Stimulated activated CD8-positive, alpha-beta memory T cell treated with anti-CD3 and anti-CD28 coated beads, Interleukin-4, amount 100 ng/mL, for 1 hour (primary cell): ENCODE measurements around the gene ZBTB20.

ENCODE experiments used
- DNase-seq, 2 donors: peaks; one replicate each; pipeline ENCODE4 v3.0.0-alpha.2; 2020; ENCODE audit warnings: low read depth in 2 of 2, low spot score in 1 of 2

ZBTB20 gene

GRCh38 chr3:114496466-114496865, 650.6 kb downstream of the ZBTB20 start:
- DNase-seq, result no peak

- no peak for DNase-seq
Observed at GRCh38 chr3:114496021-114496434, 651.1 kb downstream of the ZBTB20 start.

DNA sequence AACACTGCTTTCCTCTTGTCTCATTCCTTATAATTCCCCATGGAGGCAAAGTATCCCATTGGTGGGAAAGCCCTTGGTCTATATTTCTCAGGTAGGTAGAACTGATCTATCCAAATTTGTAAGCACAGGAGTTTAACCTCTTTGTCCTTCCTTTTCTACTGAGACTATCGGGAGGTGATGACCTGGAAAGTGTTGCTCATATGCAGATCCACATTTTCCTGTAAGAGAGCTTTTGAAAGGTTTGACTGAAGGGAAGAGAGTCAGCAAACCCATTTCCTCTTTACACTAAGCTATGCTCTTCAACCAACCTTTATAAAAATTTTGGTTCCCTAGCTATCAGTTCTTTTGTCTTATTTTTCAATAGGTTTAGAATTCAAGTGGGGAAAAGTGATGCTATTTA, 652.6 kb downstream of the ZBTB20 start:
- no peak for DNase-seq

DNA sequence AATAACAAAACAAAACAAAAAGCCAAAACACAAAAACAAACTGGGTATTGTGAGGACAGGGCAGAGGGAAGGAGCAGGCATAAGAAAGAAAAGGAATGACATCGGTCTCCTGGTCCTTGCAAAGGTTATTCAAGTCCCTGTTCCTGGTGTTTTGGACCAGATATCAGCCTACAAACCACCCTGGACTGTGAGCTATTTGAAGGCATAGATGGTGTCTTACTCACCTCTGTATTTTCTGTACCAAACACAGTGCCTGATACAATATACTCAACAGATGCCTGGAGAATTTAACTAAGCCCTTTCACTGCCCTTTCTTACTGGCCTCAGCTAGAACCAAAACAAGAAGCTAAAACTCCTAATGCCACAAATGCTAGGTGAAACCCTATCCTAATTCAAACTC, 656.3 kb downstream of the ZBTB20 start:
- DNase-seq, result no peak

DNA sequence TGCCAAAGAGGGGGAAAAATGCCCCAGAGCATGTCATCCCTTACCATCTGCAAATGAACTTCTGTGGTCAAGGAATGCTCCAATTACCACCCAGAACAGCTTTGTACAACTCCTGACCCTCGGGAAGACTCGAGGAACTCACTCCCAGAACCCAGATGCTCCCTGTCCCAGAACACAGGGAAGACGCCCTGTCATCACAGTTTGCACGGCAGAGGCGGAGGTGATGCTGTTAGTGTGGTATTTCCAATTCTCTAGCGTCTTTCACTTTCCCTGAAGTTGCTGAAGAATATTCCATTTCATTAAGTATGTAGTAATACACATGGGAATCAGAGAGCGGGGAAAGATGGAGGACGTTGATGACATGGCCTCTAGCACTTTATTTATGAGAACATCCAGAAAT, 659.6 kb downstream of the ZBTB20 start:
- DNase-seq, result no peak

DNA sequence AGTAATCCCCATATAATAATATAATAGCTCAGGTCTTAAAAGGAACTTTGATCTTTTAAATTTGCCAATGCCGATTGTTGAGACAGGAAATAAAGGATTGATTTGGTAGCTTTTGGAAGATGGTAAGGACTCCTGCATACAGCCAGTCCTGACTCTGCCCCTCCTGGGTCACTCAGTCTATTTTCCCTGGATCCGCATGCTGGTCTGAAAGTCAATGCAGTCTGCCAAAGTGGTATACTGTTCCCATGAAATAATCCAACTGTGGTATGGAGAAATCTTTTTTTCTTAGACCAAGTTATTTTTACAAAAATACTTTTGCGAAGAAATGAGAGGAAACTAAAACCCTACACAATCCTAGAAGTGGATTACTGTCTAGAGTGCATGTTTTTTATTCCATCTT, 662.2 kb downstream of the ZBTB20 start:
- DNase-seq, result no peak

DNA sequence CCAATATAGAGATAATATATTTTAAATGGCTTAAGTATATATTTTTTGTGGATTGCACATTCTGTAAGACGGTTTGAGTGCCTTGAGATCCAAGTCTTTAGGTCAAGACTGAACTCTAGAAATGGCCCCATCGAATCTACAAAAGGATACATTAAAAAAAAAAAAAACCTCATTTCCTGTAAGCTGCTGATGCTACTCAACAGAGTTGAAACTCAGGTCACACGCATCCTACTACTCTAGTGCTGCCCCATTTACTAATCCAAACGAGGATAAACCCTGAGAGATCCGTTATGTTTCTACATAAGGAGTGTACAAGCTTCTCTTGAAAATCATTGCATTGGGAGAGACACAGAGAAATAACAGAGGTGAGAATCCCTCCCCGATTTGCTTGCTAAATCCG, 666.0 kb downstream of the ZBTB20 start:
- no peak for DNase-seq

DNA sequence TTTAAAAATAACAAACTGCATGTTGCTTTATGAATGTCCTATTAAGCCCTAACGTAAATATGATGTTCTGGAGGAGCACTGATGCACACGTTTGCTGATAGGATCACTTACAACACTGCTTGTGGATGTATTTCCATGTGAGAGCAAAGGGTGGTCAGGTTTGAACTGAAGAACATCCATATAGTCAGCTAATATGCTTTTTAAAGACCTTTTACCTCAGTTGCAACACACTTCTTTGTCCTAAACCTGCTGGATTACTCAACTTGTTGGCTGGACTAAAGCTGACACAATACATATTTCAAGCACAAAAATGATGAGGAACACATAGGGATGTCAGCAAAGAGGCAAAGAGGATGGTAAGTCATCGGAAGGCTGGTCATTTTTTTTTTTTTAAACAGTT, 666.6 kb downstream of the ZBTB20 start:
- DNase-seq, result no peak

- DNase-seq, result no peak
Observed at GRCh38 chr3:114478801-114479200, 668.3 kb downstream of the ZBTB20 start.

GRCh38 chr3:114476511-114476910, 670.6 kb downstream of the ZBTB20 start:
- no peak for DNase-seq

DNA sequence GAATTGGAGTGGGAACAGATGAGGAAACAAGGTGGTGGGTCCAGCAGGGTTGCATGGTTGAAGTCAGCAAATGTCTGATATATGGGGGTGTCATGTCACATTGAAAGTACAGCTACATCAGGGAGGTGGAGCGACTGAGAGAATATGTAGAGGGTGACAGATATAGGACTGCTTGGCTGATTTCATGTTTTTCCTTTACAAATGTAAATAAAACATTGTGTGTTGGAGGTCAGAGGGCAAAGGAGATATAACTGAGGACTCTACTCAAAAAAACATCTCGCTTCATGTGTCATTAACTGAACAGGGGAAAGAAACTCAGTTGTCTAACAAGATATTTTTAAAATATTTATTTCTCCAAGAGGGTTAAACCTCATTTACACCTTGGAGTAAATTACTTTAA, 675.6 kb downstream of the ZBTB20 start:
- DNase-seq, result no peak

- no peak for DNase-seq
Observed at GRCh38 chr3:114469070-114469469, 678.0 kb downstream of the ZBTB20 start.

GRCh38 chr3:114466816-114467215, 680.3 kb downstream of the ZBTB20 start:
- DNase-seq, result no peak

- DNase-seq, result no peak
Observed at GRCh38 chr3:114466251-114466650, 680.8 kb downstream of the ZBTB20 start.

DNA sequence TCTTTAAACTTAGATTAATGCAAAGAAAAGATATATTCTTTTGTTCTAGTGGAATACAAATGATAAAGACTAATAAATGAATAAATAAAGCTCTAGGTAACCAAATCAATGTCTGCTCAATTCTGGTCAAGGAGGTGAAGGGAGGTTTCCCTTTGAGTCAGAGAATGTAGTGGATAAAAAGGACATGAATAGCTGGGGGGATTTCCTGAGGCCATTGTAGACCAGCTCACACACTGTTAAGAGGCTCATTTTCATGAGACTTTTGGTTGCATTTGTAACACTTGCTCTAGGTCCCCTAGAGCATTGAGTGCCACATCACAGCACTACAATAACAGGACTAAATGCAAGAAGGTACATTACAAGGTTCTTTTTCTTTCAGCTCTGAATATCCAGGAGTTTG, 682.5 kb downstream of the ZBTB20 start:
- DNase-seq, result no peak

GRCh38 chr3:114462750-114463149, 684.3 kb downstream of the ZBTB20 start:
- DNase-seq, result no peak

GRCh38 chr3:114460459-114460858, 686.6 kb downstream of the ZBTB20 start:
- DNase-seq, result no peak

DNA sequence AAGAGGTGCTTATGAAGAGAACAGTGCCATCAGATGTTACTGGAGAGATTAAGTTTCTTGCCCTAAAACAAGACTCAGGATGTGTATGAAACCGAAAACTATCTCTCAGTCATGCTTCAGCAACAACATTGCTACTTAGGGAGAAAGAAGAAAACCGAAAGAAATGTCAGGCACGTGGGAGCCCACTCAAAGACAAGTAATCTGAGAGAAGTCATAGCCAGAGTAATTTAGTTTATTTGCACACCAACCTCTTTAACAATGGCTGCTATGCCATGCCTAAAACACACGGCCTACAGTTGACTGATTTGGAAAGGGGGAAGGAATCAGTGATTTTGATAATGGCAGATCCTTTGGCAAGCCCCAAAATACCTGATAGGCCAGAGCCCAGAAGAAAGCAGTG, 690.3 kb downstream of the ZBTB20 start:
- DNase-seq, result no peak

DNA sequence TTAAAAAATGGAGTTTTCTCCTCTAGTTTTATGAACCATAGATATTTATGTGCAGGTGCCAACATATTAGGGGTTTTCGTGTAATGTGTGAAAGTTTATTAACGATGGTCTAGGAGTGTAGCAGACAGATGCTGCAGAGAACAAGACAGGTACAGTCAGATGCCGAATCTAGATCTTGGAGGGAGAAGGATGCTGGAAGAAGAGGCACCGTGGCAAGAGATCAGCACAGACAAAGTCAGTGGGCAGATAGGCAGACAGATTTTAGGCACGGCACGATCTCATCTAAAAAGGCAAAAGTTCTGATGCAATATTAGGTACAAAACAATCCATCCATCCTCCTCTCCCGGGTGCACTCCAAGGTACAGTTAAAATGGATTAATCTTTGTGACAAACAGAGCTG, 691.7 kb downstream of the ZBTB20 start:
- no peak for DNase-seq

DNA sequence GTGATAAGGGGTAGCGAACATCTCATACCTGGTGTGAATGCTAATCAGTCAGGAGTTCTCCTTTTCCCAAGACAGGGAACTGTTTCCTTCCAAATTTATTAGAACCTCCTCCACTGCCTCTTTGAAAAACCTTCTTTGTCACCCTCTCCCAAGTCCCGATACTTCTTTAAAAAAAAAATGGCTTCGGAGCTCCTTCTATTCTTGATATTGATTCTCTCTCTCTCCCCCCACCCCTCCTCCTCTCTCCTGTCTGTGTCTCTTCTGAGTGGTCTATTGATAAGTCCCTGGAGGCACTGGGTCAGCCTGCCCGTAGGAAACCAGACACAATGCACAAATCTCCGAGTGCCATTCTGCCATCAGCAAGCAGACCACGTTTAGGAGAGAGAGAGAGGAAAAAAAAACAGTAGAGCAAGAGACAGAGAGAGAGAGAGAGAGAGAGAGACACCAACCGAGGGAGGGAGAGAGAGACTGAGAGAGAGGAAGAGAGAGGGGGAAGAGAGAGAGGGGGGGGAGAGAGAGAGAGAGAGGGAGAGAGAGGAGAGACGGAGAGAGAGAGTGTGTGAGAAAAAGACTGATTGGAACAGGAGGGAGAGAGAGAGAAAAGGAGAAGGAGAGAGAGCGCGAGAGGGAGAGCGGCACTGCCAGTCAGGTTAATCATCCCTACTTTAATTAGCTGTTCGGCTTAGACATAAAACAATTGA, 692.4 kb downstream of the ZBTB20 start:
- DNase-seq, result no peak

GRCh38 chr3:114453361-114453780, 693.7 kb downstream of the ZBTB20 start:
- no peak for DNase-seq

- DNase-seq, result no peak
Observed at GRCh38 chr3:114452937-114453336, 694.2 kb downstream of the ZBTB20 start.

DNA sequence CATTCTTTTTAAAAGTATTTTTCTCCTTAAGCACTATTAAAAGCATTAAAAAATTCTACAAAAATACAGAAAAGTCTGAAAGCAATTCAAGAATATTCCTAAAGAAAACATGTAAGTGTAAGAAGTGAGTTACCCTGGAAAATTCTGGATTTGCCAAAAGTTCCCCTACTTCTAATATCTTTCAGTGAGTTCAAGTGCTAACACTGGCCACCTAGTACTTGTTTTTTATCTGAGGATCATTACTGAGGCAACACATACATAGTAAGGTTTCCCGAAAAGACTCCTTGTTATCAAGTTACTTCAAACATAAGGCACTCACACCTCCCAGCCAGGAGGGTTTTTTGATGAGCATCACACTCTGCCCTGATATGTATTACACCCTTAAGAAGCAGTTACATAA, 694.8 kb downstream of the ZBTB20 start:
- no peak for DNase-seq
